Measurements from ENCODE around the gene UNC93B1.
"Not testable (repeated sequence)": the region's sequence is repeated elsewhere in the genome, so short reads cannot be mapped to it uniquely, and the experiment has no call there.

- TF ChIP-seq POLR2AphosphoS5, POLR2A, CTCF (IDR thresholded peaks at IDR 0.05): not testable (repeated sequence)
These were observed 9.5 kb downstream of the UNC93B1 start for GRCh38 chr11:67994387-67994786.

All from prostate gland (tissue), 2 donors.